ENCODE measurements around the gene IDI1.

DNA sequence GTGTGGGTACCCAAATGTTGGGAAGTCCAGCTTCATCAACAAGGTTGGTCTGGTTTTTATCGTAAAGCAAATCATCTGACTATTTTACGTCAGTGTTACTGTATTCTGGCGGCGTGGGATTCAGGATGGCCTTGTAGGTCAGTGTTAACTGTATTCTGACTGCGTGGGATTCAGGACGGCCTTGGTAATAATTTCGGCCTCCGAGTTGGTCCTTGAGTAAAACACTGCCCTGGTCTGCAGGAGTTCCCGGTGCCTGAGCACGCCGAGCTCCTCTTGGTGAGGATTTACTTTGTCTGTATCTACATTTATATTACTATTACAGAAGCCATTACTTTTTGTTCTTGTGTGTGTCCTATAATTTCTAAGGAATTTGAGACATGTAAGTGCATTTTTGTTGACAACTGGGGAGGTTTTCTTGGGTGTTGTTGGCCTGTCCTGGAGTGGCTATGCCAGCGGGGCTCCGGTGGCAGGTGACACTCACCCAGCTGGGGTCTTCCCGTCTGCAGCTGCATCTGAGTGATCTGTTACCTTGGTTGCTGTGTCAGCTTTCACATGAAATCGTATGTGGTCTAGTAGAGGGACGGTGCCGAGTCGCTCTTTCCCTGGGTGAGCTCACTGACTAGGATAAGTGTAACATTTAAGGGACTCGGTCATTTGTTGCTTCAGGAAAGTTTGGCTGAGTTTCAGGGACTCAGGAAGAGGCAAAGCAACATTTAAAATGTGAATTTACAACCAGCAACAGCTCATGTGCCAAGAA, 51.5 kb downstream of the IDI1 start:
- TF ChIP-seq, protein P1, sequence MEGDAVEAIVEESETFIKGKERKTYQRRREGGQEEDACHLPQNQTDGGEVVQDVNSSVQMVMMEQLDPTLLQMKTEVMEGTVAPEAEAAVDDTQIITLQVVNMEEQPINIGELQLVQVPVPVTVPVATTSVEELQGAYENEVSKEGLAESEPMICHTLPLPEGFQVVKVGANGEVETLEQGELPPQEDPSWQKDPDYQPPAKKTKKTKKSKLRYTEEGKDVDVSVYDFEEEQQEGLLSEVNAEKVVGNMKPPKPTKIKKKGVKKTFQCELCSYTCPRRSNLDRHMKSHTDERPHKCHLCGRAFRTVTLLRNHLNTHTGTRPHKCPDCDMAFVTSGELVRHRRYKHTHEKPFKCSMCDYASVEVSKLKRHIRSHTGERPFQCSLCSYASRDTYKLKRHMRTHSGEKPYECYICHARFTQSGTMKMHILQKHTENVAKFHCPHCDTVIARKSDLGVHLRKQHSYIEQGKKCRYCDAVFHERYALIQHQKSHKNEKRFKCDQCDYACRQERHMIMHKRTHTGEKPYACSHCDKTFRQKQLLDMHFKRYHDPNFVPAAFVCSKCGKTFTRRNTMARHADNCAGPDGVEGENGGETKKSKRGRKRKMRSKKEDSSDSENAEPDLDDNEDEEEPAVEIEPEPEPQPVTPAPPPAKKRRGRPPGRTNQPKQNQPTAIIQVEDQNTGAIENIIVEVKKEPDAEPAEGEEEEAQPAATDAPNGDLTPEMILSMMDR (IDR thresholded peaks at IDR 0.05): no peak
- TF ChIP-seq POLR2A (IDR thresholded peaks at IDR 0.05): no peak
